Measurements from ENCODE around the gene OR51V1.
"Not testable (repeated sequence)": the region's sequence is repeated elsewhere in the genome, so short reads cannot be mapped to it uniquely, and the experiment has no call there.

The OR51V1 gene

GRCh38 chr11:5178046-5178837 lies 22.2 kb downstream of the OR51V1 start:
- Histone ChIP-seq H3K36me3 (ENCODE audit: control insufficient read depth in 5 of 5, insufficient read depth in 5 of 5, low read length in 5 of 5) (no peaks in the 10 kb centered on the region), H3K27me3 (ENCODE audit: control insufficient read depth in 5 of 5, insufficient read depth in 4 of 5, low read length in 5 of 5) (no peaks in the 10 kb centered on the region), H3K4me1 (ENCODE audit: control insufficient read depth in 5 of 5, insufficient read depth in 5 of 5, low read length in 5 of 5) (no peaks in the 10 kb centered on the region), H3K9ac (ENCODE audit: low read length in 5 of 5) (no peak overlapping the region), H3K9me3 (ENCODE audit: control insufficient read depth in 5 of 5, low read length in 5 of 5) (no peaks in the 10 kb centered on the region), H3K27ac (ENCODE audit: low read depth, low read length) (no peak overlapping the region), H3K4me3 (ENCODE audit: low read depth in 1 of 5, low read length in 5 of 5) (no peak overlapping the region)

GRCh38 chr11:5174934-5175333 lies 25.5 kb downstream of the OR51V1 start:
- H3K9ac ChIP-seq (ENCODE audit: low read length in 5 of 5) = no peak overlapping the region
- no peak overlapping the region for H3K4me3 ChIP-seq (ENCODE audit: low read depth in 1 of 5, low read length in 5 of 5)
- H3K27ac ChIP-seq (ENCODE audit: low read depth, low read length) = no peak overlapping the region
- no peaks in the 10 kb centered on the region for H3K36me3 ChIP-seq (ENCODE audit: control insufficient read depth in 5 of 5, insufficient read depth in 5 of 5, low read length in 5 of 5)
- H3K9me3 ChIP-seq (ENCODE audit: control insufficient read depth in 5 of 5, low read length in 5 of 5) = no peaks in the 10 kb centered on the region
- no peaks in the 10 kb centered on the region for H3K27me3 ChIP-seq (ENCODE audit: control insufficient read depth in 5 of 5, insufficient read depth in 4 of 5, low read length in 5 of 5)
- no peaks in the 10 kb centered on the region for H3K4me1 ChIP-seq (ENCODE audit: control insufficient read depth in 5 of 5, insufficient read depth in 5 of 5, low read length in 5 of 5)

DNA sequence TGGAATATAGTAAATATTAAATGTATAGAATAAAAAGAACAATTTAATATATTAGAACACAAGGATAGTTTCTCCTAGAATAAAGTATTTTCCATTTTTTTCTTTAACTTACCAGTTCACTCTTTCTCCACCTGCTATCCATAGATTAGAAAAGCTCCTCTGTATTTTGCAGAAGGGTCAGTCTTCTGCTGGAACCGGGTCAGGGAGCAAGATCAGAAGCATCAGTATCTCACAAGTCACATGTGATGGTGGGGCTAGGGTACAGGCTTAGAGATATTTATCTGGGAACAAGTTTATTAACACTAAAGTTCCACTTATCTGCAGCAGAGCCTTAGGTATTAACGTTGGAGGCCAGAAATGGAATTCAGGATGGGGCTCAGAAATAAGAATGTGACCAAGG lies 28.6 kb downstream of the OR51V1 start:
- H3K27me3 ChIP-seq (ENCODE audit: control insufficient read depth in 5 of 5, insufficient read depth in 4 of 5, low read length in 5 of 5) = no peaks in the 10 kb centered on the region
- H3K27ac ChIP-seq (ENCODE audit: low read depth, low read length) = no peak overlapping the region
- H3K9ac ChIP-seq (ENCODE audit: low read length in 5 of 5) = no peak overlapping the region
- no peak overlapping the region for H3K4me3 ChIP-seq (ENCODE audit: low read depth in 1 of 5, low read length in 5 of 5)
- no peaks in the 10 kb centered on the region for H3K4me1 ChIP-seq (ENCODE audit: control insufficient read depth in 5 of 5, insufficient read depth in 5 of 5, low read length in 5 of 5)
- H3K9me3 ChIP-seq (ENCODE audit: control insufficient read depth in 5 of 5, low read length in 5 of 5) = no peaks in the 10 kb centered on the region
- H3K36me3 ChIP-seq (ENCODE audit: control insufficient read depth in 5 of 5, insufficient read depth in 5 of 5, low read length in 5 of 5) = no peaks in the 10 kb centered on the region

GRCh38 chr11:5165898-5166297 lies 34.6 kb downstream of the OR51V1 start:
- not testable (repeated sequence) for H3K36me3 ChIP-seq (ENCODE audit: control insufficient read depth in 5 of 5, insufficient read depth in 5 of 5, low read length in 5 of 5); H3K27ac ChIP-seq (ENCODE audit: low read depth, low read length); H3K27me3 ChIP-seq (ENCODE audit: control insufficient read depth in 5 of 5, insufficient read depth in 4 of 5, low read length in 5 of 5); H3K9ac ChIP-seq (ENCODE audit: low read length in 5 of 5); H3K4me1 ChIP-seq (ENCODE audit: control insufficient read depth in 5 of 5, insufficient read depth in 5 of 5, low read length in 5 of 5); H3K9me3 ChIP-seq (ENCODE audit: control insufficient read depth in 5 of 5, low read length in 5 of 5); H3K4me3 ChIP-seq (ENCODE audit: low read depth in 1 of 5, low read length in 5 of 5)

GRCh38 chr11:5164807-5165206 lies 35.7 kb downstream of the OR51V1 start:
- not testable (repeated sequence) for H3K27ac ChIP-seq (ENCODE audit: low read depth, low read length); H3K36me3 ChIP-seq (ENCODE audit: control insufficient read depth in 5 of 5, insufficient read depth in 5 of 5, low read length in 5 of 5); H3K9ac ChIP-seq (ENCODE audit: low read length in 5 of 5); H3K4me3 ChIP-seq (ENCODE audit: low read depth in 1 of 5, low read length in 5 of 5); H3K27me3 ChIP-seq (ENCODE audit: control insufficient read depth in 5 of 5, insufficient read depth in 4 of 5, low read length in 5 of 5); H3K4me1 ChIP-seq (ENCODE audit: control insufficient read depth in 5 of 5, insufficient read depth in 5 of 5, low read length in 5 of 5); H3K9me3 ChIP-seq (ENCODE audit: control insufficient read depth in 5 of 5, low read length in 5 of 5)

- H3K36me3 ChIP-seq (ENCODE audit: control insufficient read depth in 5 of 5, insufficient read depth in 5 of 5, low read length in 5 of 5); H3K9me3 ChIP-seq (ENCODE audit: control insufficient read depth in 5 of 5, low read length in 5 of 5); H3K27me3 ChIP-seq (ENCODE audit: control insufficient read depth in 5 of 5, insufficient read depth in 4 of 5, low read length in 5 of 5); H3K27ac ChIP-seq (ENCODE audit: low read depth, low read length); H3K4me3 ChIP-seq (ENCODE audit: low read depth in 1 of 5, low read length in 5 of 5); H3K4me1 ChIP-seq (ENCODE audit: control insufficient read depth in 5 of 5, insufficient read depth in 5 of 5, low read length in 5 of 5); H3K9ac ChIP-seq (ENCODE audit: low read length in 5 of 5): not testable (repeated sequence)
Observed at GRCh38 chr11:5161045-5161444, 39.4 kb downstream of the OR51V1 start.

GRCh38 chr11:5160217-5160616 lies 40.3 kb downstream of the OR51V1 start:
- H3K36me3 ChIP-seq (ENCODE audit: control insufficient read depth in 5 of 5, insufficient read depth in 5 of 5, low read length in 5 of 5); H3K4me1 ChIP-seq (ENCODE audit: control insufficient read depth in 5 of 5, insufficient read depth in 5 of 5, low read length in 5 of 5); H3K4me3 ChIP-seq (ENCODE audit: low read depth in 1 of 5, low read length in 5 of 5); H3K9me3 ChIP-seq (ENCODE audit: control insufficient read depth in 5 of 5, low read length in 5 of 5); H3K27me3 ChIP-seq (ENCODE audit: control insufficient read depth in 5 of 5, insufficient read depth in 4 of 5, low read length in 5 of 5); H3K9ac ChIP-seq (ENCODE audit: low read length in 5 of 5); H3K27ac ChIP-seq (ENCODE audit: low read depth, low read length): not testable (repeated sequence)

- H3K4me1 ChIP-seq (ENCODE audit: control insufficient read depth in 5 of 5, insufficient read depth in 5 of 5, low read length in 5 of 5) = no peaks in the 10 kb centered on the region
- H3K9me3 ChIP-seq (ENCODE audit: control insufficient read depth in 5 of 5, low read length in 5 of 5) = no peaks in the 10 kb centered on the region
- no peak overlapping the region for H3K9ac ChIP-seq (ENCODE audit: low read length in 5 of 5)
- no peak overlapping the region for H3K4me3 ChIP-seq (ENCODE audit: low read depth in 1 of 5, low read length in 5 of 5)
- no peaks in the 10 kb centered on the region for H3K27me3 ChIP-seq (ENCODE audit: control insufficient read depth in 5 of 5, insufficient read depth in 4 of 5, low read length in 5 of 5)
- no peak overlapping the region for H3K27ac ChIP-seq (ENCODE audit: low read depth, low read length)
- no peaks in the 10 kb centered on the region for H3K36me3 ChIP-seq (ENCODE audit: control insufficient read depth in 5 of 5, insufficient read depth in 5 of 5, low read length in 5 of 5)
Observed at GRCh38 chr11:5159806-5160205, 40.7 kb downstream of the OR51V1 start.

GRCh38 chr11:5154657-5155056 lies 45.8 kb downstream of the OR51V1 start, which contains the start of gene OR52A1:
Gene OR52A1, minus strand, starts transcription at chr11:5154757. Its CDS starts 2,388 bp downstream, at chr11:5152369.
- no peak within 1 kb of the TSS for H3K9ac ChIP-seq (ENCODE audit: low read length in 5 of 5)

DNA sequence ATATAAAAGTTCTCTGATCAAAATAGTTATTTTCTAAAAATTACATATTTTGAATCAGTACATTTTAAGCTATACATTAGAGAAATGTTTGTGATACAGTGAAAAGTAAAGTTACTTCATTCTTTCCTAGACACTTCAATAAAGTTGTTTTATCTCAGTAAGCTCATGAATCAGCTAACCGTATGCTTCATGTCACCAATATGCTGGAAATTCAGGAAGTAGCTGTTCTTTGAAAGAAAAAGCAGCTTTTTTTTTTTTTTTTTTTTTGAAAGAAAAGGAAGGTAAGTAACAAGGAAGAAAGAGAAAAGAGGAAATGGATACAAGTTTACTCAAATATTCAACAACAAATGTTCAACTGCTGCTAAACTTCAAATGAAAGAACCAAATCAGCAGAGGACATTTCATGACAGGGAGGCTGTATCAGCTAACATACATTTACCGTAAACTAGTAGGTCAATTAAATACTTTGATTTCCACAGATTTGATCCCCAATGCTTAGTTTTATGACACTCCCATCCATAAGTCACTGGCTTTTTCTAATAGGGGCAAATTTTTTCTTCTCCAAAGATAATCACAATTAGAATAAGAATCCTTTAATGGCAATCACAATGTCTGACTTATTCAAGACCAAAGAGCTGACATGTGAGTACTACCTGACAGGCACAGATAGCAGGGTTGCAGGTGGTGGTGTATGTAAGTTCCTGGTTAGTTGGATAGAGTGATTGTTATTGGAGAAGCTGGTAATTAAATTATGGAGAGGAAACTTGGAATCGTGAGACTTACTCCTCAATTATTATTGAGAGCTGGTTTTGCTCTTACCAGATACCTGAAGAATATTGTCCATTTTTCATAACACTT lies 46.7 kb downstream of the OR51V1 start:
- Histone ChIP-seq H3K27me3 (ENCODE audit: control insufficient read depth in 5 of 5, insufficient read depth in 4 of 5, low read length in 5 of 5) (no peaks in the 10 kb centered on the region), H3K4me1 (ENCODE audit: control insufficient read depth in 5 of 5, insufficient read depth in 5 of 5, low read length in 5 of 5) (no peaks in the 10 kb centered on the region), H3K9me3 (ENCODE audit: control insufficient read depth in 5 of 5, low read length in 5 of 5) (no peaks in the 10 kb centered on the region), H3K9ac (ENCODE audit: low read length in 5 of 5) (no peak overlapping the region), H3K4me3 (ENCODE audit: low read depth in 1 of 5, low read length in 5 of 5) (no peak overlapping the region), H3K27ac (ENCODE audit: low read depth, low read length) (no peak overlapping the region), H3K36me3 (ENCODE audit: control insufficient read depth in 5 of 5, insufficient read depth in 5 of 5, low read length in 5 of 5) (no peaks in the 10 kb centered on the region)

More at GRCh38 chr11:5154657-5155056, 45.8 kb downstream of the OR51V1 start, which contains the start of gene OR52A1:
- no peaks in the 10 kb centered on the region for H3K27me3 ChIP-seq (ENCODE audit: control insufficient read depth in 5 of 5, insufficient read depth in 4 of 5, low read length in 5 of 5)
- no peak within 1 kb of the TSS for H3K4me3 ChIP-seq (ENCODE audit: low read depth in 1 of 5, low read length in 5 of 5)
- no peaks in the 10 kb centered on the region for H3K4me1 ChIP-seq (ENCODE audit: control insufficient read depth in 5 of 5, insufficient read depth in 5 of 5, low read length in 5 of 5)
- H3K27ac ChIP-seq (ENCODE audit: low read depth, low read length) = no peak within 1 kb of the TSS
- no peaks in the 10 kb centered on the region for H3K9me3 ChIP-seq (ENCODE audit: control insufficient read depth in 5 of 5, low read length in 5 of 5)
- H3K36me3 ChIP-seq (ENCODE audit: control insufficient read depth in 5 of 5, insufficient read depth in 5 of 5, low read length in 5 of 5) = no peaks in the 10 kb centered on the region

Data from subcutaneous abdominal adipose tissue (tissue), 5 donors.